Keratinocyte (primary cell): ENCODE results near the gene POMT1.
A peak's percentile ranks its signal among the peaks of the same experiment; 100 is the strongest.

ENCODE experiments used
- EZH2 ChIP-seq: IDR thresholded peaks from one replicate; pipeline ENCODE4 v1.6.1; 2012; ENCODE audit warnings: inconsistent platforms, mild to moderate bottlenecking, low read length, moderate library complexity
- TF ChIP-seq, protein P1 (sequence below), 3 experiments: IDR thresholded peaks in 1 of 3; conservative IDR thresholded peaks in 1 of 3; optimal IDR thresholded peaks in 1 of 3; 2 replicates in 2 of 3; 3 replicates in 1 of 3; pipeline versions ENCODE3 to v1.5.1; 2011; ENCODE audit warnings: low read length in 3 of 3, mild to moderate bottlenecking in 3 of 3, moderate library complexity in 2 of 3, control low read depth in 1 of 3, inconsistent platforms in 1 of 3; ENCODE audit not compliant: insufficient read depth in 2 of 3; ENCODE audit errors: extremely low read depth in 1 of 3

DNA sequence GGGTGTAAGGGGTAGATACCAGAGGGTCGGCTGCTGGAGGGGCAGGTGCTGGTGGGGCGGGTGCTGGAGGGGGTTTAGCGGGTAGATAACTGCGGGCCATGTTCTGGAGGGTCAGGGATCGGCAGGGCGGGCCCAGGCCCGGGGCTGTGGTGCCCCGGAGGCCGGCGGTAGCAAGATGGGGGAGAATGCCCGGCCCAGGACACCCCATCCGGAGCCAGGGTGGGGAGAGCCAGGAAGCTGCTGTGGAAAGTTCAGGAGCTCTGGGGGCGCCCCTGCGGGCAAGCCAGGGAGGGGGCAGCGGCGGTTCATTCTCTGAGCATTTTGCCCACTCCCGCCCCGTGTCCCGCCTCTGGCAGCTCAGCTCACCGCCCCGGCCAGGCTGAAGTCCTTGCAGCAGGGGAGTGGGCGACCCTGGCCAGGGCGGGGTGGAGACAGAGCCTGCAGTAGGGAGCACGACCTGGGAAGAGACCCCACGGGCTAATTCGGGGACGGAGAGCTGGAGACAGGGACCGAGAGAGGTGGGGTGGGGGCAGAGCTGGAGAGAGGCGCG is 43.1 kb downstream of the POMT1 start:
- TF ChIP-seq, protein P1, sequence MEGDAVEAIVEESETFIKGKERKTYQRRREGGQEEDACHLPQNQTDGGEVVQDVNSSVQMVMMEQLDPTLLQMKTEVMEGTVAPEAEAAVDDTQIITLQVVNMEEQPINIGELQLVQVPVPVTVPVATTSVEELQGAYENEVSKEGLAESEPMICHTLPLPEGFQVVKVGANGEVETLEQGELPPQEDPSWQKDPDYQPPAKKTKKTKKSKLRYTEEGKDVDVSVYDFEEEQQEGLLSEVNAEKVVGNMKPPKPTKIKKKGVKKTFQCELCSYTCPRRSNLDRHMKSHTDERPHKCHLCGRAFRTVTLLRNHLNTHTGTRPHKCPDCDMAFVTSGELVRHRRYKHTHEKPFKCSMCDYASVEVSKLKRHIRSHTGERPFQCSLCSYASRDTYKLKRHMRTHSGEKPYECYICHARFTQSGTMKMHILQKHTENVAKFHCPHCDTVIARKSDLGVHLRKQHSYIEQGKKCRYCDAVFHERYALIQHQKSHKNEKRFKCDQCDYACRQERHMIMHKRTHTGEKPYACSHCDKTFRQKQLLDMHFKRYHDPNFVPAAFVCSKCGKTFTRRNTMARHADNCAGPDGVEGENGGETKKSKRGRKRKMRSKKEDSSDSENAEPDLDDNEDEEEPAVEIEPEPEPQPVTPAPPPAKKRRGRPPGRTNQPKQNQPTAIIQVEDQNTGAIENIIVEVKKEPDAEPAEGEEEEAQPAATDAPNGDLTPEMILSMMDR (optimal IDR thresholded peaks at IDR 0.05 in 1 of 3, IDR thresholded peaks at IDR 0.05 in 1 of 3, conservative IDR thresholded peaks at IDR 0.05 in 1 of 3; ENCODE audit: extremely low read depth in 1 of 3, insufficient read depth in 2 of 3, low read length in 3 of 3): no peak
- peak; percentile 94 for TF ChIP-seq EZH2
